ENCODE results near the gene PTGR1.

Gene PTGR1

GRCh38 chr9:111542497-111543254 lies 56.8 kb downstream of the PTGR1 start:
- no peak for DNase-seq (ENCODE audit: low read depth)

GRCh38 chr9:111533099-111533790 lies 66.2 kb downstream of the PTGR1 start:
- DNase-seq (ENCODE audit: low read depth) = peak; percentile 56

- no peak for DNase-seq (ENCODE audit: low read depth)
Measured at GRCh38 chr9:111531716-111532115, 67.7 kb downstream of the PTGR1 start.

GRCh38 chr9:111529787-111530186 lies 69.7 kb downstream of the PTGR1 start:
- no peak for DNase-seq (ENCODE audit: low read depth)

- DNase-seq (ENCODE audit: low read depth) = peak; percentile 5
Measured at GRCh38 chr9:111527347-111527746, 72.1 kb downstream of the PTGR1 start.

GRCh38 chr9:111525056-111525977 lies 74.1 kb downstream of the PTGR1 start, which contains the start of gene ZNF483:
TSS of gene ZNF483 (plus strand) at chr9:111525179. CDS start at chr9:111527396, 2,217 bp downstream.
- DNase-seq (ENCODE audit: low read depth) = peak; percentile 76

GRCh38 chr9:111524731-111525055 lies 74.8 kb downstream of the PTGR1 start:
- no peak for DNase-seq (ENCODE audit: low read depth)

- DNase-seq (ENCODE audit: low read depth) = peak; percentile 54
Measured at GRCh38 chr9:111516061-111516465, 83.4 kb downstream of the PTGR1 start.

- DNase-seq (ENCODE audit: low read depth) = no peak
Measured at GRCh38 chr9:111514967-111515366, 84.5 kb downstream of the PTGR1 start.

All from iris pigment epithelial cell (primary cell).